HG03378 (cell line): Measurements from ENCODE around the gene C11orf98.

Experiments used
- ATAC-seq: cut with Tn5 transposase; IDR thresholded peaks from one replicate; pipeline ENCODE4 v1.9.1; 2021; ENCODE audit warnings: mild to moderate bottlenecking, moderate library complexity; ENCODE audit not compliant: unreplicated experiment

C11orf98 gene

DNA sequence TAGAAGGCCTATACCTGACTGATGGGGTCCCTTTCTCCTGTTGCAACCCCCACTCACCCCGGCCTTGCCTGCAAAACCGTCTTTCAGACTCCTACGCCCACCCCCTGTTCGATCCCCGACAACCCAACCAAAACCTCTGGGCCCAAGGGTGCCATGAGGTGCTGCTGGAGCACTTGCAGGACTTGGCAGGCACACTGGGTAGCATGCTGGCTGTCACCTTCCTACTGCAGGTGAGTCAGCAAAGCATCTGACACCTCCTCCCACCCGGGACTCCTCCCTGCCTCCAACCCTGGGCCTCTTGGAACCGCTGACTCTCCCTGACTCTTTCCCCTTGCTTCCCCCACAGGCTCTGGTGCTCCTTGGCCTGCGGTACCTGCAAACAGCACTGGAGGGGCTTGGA lies 50.7 kb downstream of the C11orf98 start:
- no peak for ATAC-seq

DNA sequence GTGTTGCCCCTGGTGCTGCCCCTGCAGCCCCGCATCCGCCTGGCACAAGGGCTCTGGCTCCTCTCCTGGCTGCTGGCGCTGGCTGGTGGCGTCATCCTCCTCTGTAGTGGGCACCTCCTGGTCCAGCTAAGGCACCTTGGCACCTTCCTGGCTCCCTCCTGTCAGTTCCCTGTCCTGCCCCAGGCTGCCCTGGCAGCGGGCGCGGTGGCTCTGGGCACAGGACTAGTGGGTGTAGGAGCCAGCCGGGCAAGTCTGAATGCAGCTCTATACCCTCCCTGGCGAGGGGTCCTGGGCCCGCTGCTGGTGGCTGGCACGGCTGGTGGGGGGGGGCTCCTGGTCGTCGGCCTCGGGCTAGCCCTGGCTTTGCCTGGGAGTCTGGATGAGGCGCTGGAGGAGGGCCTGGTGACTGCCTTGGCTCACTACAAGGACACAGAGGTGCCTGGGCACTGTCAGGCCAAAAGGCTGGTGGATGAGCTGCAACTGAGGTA lies 51.7 kb downstream of the C11orf98 start:
- no peak for ATAC-seq
